Suprapubic skin (tissue), 4 donors: ENCODE measurements around the gene CADPS2. TPM values are rescaled to one million over a fixed set of nuclear protein-coding genes. Genes with fewer than 3 reads are reported as not detected.

Experiments
- DNase-seq, 2 donors: peaks; one replicate each; pipeline ENCODE4 v3.0.0-alpha.2; 2019; ENCODE audit warnings: low spot score in 2 of 2
- H3K27ac ChIP-seq: fragments of 200-600 bp; sonication (generic); one replicate; pipeline ENCODE4 v1.5.1; 2019
- H3K27me3 ChIP-seq: fragments of 200-600 bp; sonication (generic); one replicate; pipeline ENCODE4 v1.5.1; 2019
- H3K36me3 ChIP-seq: fragments of 200-600 bp; sonication (generic); one replicate; pipeline ENCODE4 v1.5.1; 2019
- H3K4me1 ChIP-seq: fragments of 200-600 bp; sonication (generic); one replicate; pipeline ENCODE4 v1.5.1; 2019
- H3K4me3 ChIP-seq: fragments of 200-600 bp; sonication (generic); one replicate; pipeline ENCODE4 v1.5.1; 2019; ENCODE audit warnings: mild to moderate bottlenecking
- H3K9me3 ChIP-seq: fragments of 200-600 bp; sonication (generic); one replicate; pipeline ENCODE4 v1.5.1; 2019
- CTCF ChIP-seq, 2 donors: fragments of 200-600 bp in 1 of 2; fragments of 450-650 bp in 1 of 2; sonication (generic) in 1 of 2; IDR thresholded peaks; one replicate each; pipeline ENCODE4 v1.5.1; 2016 to 2019; ENCODE audit warnings: antibody characterized with exemption in 2 of 2, mild to moderate bottlenecking in 1 of 2, moderate library complexity in 1 of 2
- EP300 ChIP-seq: sonication (generic); formaldehyde crosslinking; IDR thresholded peaks from one replicate; pipeline ENCODE4 v1.6.1; 2017; ENCODE audit warnings: antibody characterized with exemption
- POLR2A ChIP-seq, 2 donors: fragments of 450-650 bp; IDR thresholded peaks; one replicate each; pipeline ENCODE4 v1.6.1; 2017; ENCODE audit warnings: antibody characterized with exemption in 2 of 2, mild to moderate bottlenecking in 2 of 2, moderate library complexity in 2 of 2
- POLR2AphosphoS5 ChIP-seq, 3 donors: sonication (generic); formaldehyde crosslinking; IDR thresholded peaks; one replicate each; pipeline ENCODE4 v1.6.1; 2017; ENCODE audit warnings: antibody characterized with exemption in 3 of 3
- whole genome bisulfite sequencing: methylation state at CpG from one replicate; pipeline ENCODE4 v1.1.5; 2018; 5-methylcytosine and 5-hydroxymethylcytosine counted together
- total RNA-seq, 4 donors: library from RNA; depleted of rRNA; stranded (reverse); fragments of >200 nt; gene quantifications; one replicate each; pipeline ENCODE4 v1.1.0, GENCODE V29; 2016

CADPS2 gene
- total RNA-seq, 4 donors from 2014 or later: 3.9 to 9.8 (median 8.1) TPM

- no peak overlapping the region for H3K4me3 ChIP-seq
- no peaks in the 10 kb centered on the region for H3K36me3 ChIP-seq
- WGBS: 76% methylated on average over 5 of the region's 5 CpGs
- no peaks in the 10 kb centered on the region for H3K27me3 ChIP-seq
- no peaks in the 10 kb centered on the region for H3K4me1 ChIP-seq
- no peaks in the 10 kb centered on the region for H3K9me3 ChIP-seq
- no peak for TF ChIP-seq EP300
- no peak for TF ChIP-seq CTCF (IDR thresholded peaks at IDR 0.05)
- TF ChIP-seq POLR2A (IDR thresholded peaks at IDR 0.05): no peak
- TF ChIP-seq POLR2AphosphoS5 (IDR thresholded peaks at IDR 0.05): no peak
- no peak overlapping the region for H3K27ac ChIP-seq
- no peak for DNase-seq
Observed at GRCh38 chr7:122902751-122903495, 16.7 kb upstream of the CADPS2 start.

- H3K4me1 ChIP-seq: no peaks in the 10 kb centered on the region
- no peak overlapping the region for H3K27ac ChIP-seq
- H3K36me3 ChIP-seq: no peaks in the 10 kb centered on the region
- WGBS: 29% methylated on average over 3 of the region's 3 CpGs
- H3K27me3 ChIP-seq: no peaks in the 10 kb centered on the region
- no peak for DNase-seq
- no peak overlapping the region for H3K4me3 ChIP-seq
- TF ChIP-seq POLR2A (IDR thresholded peaks at IDR 0.05): no peak
- TF ChIP-seq POLR2AphosphoS5 (IDR thresholded peaks at IDR 0.05): no peak
- no peak for TF ChIP-seq EP300
- TF ChIP-seq CTCF (IDR thresholded peaks at IDR 0.05): no peak
- H3K9me3 ChIP-seq: no peaks in the 10 kb centered on the region
Observed at GRCh38 chr7:122901250-122901649, 15.0 kb upstream of the CADPS2 start.

GRCh38 chr7:122896509-122896908, 10.2 kb upstream of the CADPS2 start:
- 41% methylated on average over 2 of the region's 2 CpGs for WGBS

GRCh38 chr7:122893486-122893885, 7.2 kb upstream of the CADPS2 start:
- no peak for TF ChIP-seq POLR2AphosphoS5 (IDR thresholded peaks at IDR 0.05)
- TF ChIP-seq CTCF (IDR thresholded peaks at IDR 0.05): no peak
- no peaks in the 10 kb centered on the region for H3K4me1 ChIP-seq
- no peak for DNase-seq
- no peak overlapping the region for H3K4me3 ChIP-seq
- H3K9me3 ChIP-seq: no peaks in the 10 kb centered on the region
- H3K36me3 ChIP-seq: no peaks in the 10 kb centered on the region
- no peak overlapping the region for H3K27ac ChIP-seq
- WGBS: 73% methylated on average over 2 of the region's 2 CpGs
- H3K27me3 ChIP-seq: no peaks in the 10 kb centered on the region

More at GRCh38 chr7:122896509-122896908, 10.2 kb upstream of the CADPS2 start:
- Histone ChIP-seq H3K4me1 (no peaks in the 10 kb centered on the region), H3K27me3 (no peaks in the 10 kb centered on the region), H3K4me3 (no peak overlapping the region), H3K9me3 (no peaks in the 10 kb centered on the region), H3K36me3 (no peaks in the 10 kb centered on the region), H3K27ac (no peak overlapping the region)
- TF ChIP-seq POLR2AphosphoS5 (IDR thresholded peaks at IDR 0.05) (no peak), EP300 (no peak), POLR2A (IDR thresholded peaks at IDR 0.05) (no peak), CTCF (IDR thresholded peaks at IDR 0.05) (no peak)
- no peak for DNase-seq

- 100% methylated on average over 1 of the region's 1 CpG for WGBS
- TF ChIP-seq POLR2A (IDR thresholded peaks at IDR 0.05) (no peak), CTCF (IDR thresholded peaks at IDR 0.05) (no peak)
- no peak overlapping the region for H3K4me3 ChIP-seq
Observed at GRCh38 chr7:122889116-122889515, 2.9 kb upstream of the CADPS2 start.

More at GRCh38 chr7:122889116-122889515, 2.9 kb upstream of the CADPS2 start:
- no peak overlapping the region for H3K27ac ChIP-seq
- peaks cover 18% of the 10 kb centered on the region for H3K4me1 ChIP-seq
- H3K9me3 ChIP-seq: no peaks in the 10 kb centered on the region
- H3K36me3 ChIP-seq: no peaks in the 10 kb centered on the region
- H3K27me3 ChIP-seq: no peaks in the 10 kb centered on the region
- DNase-seq: no peak
